HepG2 (cell line): ENCODE results near the gene PEAR1. TPM values are rescaled to one million over a fixed set of nuclear protein-coding genes. Genes with fewer than 3 reads are reported as not detected.
A peak's percentile ranks its signal among the peaks of the same experiment; 100 is the strongest.

Experiments
- ATAC-seq: fragments of 200-7000 bp; cut with Tn5 transposase; 3 replicates; pipeline ENCODE4 v1.9.1; 2020; ENCODE audit warnings: mild to moderate bottlenecking, moderate library complexity
- BruUV-seq: library from RNA; stranded (reverse); fragments of 400-500 nt; replicated peaks from 2 replicates; lab custom pipeline; 2021; lab: Mats Ljungman, UMichigan
- CTCF ChIA-PET: fragments of 300-600 bp; formaldehyde crosslinking; extraction: SDS; loops from one replicate; lab custom pipeline; 2021; ENCODE audit warnings: low total read pairs, inconsistent platforms, low intra/inter-chr PET ratio; lab: Yijun Ruan, JAX
- POLR2A ChIA-PET: fragments of 350-600 bp; sonication (Branson Sonifier 250); formaldehyde crosslinking; loops from one replicate; lab custom pipeline; 2020; ENCODE audit warnings: antibody characterized with exemption, inconsistent platforms; lab: Yijun Ruan, JAX
- DNase-seq: peaks from one replicate; pipeline ENCODE4 v3.0.0-alpha.2; 2015; ENCODE audit warnings: low spot score
- FAIRE-seq: peaks from 3 replicates; lab custom pipeline; 2011; peaks lifted over from hg19 to GRCh38; lab: Jason Lieb, UNC
- H2AFZ ChIP-seq: one replicate; pipeline ENCODE4 v1.6.1; 2011; ENCODE audit warnings: low read length, inconsistent platforms
- H3K27ac ChIP-seq: fragments of 300-600 bp; 3 replicates; pipeline ENCODE4 v1.8.0; 2011; ENCODE audit warnings: mixed run types, mild to moderate bottlenecking, mixed read lengths, low read length, inconsistent platforms; ENCODE audit not compliant: insufficient read depth; ENCODE audit errors: extremely low read length
- H3K27me3 ChIP-seq, 2 experiments: fragments of 200-600 bp in 1 of 2; 2 replicates in 1 of 2; 3 replicates in 1 of 2; pipeline versions ENCODE4 v1.6.0 to v1.8.0; 2011; ENCODE audit warnings: low read length in 2 of 2, mild to moderate bottlenecking in 2 of 2, moderate library complexity in 2 of 2, inconsistent platforms in 1 of 2; ENCODE audit not compliant: insufficient read depth in 2 of 2, control insufficient read depth in 1 of 2
- H3K36me3 ChIP-seq, 2 experiments: fragments of 200-600 bp in 1 of 2; replicated peaks in 1 of 2; 2 replicates in 1 of 2; 3 replicates in 1 of 2; pipeline versions ENCODE4 v1.5.1 to v1.8.0; 2011; ENCODE audit warnings: low read length in 2 of 2, inconsistent platforms in 1 of 2; ENCODE audit not compliant: insufficient read depth in 2 of 2, control insufficient read depth in 1 of 2
- H3K4me1 ChIP-seq: 2 replicates; pipeline ENCODE4 v1.5.1; 2012; ENCODE audit warnings: low read length, inconsistent platforms; ENCODE audit not compliant: insufficient read depth
- H3K4me2 ChIP-seq: 2 replicates; pipeline ENCODE4 v1.6.0; 2011; ENCODE audit warnings: low read depth, low read length, inconsistent platforms
- H3K4me3 ChIP-seq, 3 experiments: fragments of 200-600 bp in 1 of 3; sonication (generic), shearing (Covaris generic) in 1 of 3; replicated peaks in 1 of 3; 2 replicates each; pipeline ENCODE4 v1.5.1; 2011 to 2016; ENCODE audit warnings: low read length in 3 of 3, inconsistent platforms in 2 of 3, low read depth in 2 of 3, mild to moderate bottlenecking in 2 of 3, control low read depth in 1 of 3, mixed read lengths in 1 of 3; ENCODE audit not compliant: insufficient read depth in 1 of 3
- H3K79me2 ChIP-seq: one replicate; pipeline ENCODE4 v1.6.1; 2011; ENCODE audit warnings: low read length, inconsistent platforms; ENCODE audit not compliant: insufficient read depth
- H3K9ac ChIP-seq: 2 replicates; pipeline ENCODE4 v1.6.0; 2011; ENCODE audit warnings: mild to moderate bottlenecking, low read depth, low read length, inconsistent platforms; ENCODE audit not compliant: insufficient read depth
- H3K9me3 ChIP-seq: 2 replicates; pipeline ENCODE4 v1.5.1; 2012; ENCODE audit warnings: mild to moderate bottlenecking, low read length
- H4K20me1 ChIP-seq: 2 replicates; pipeline ENCODE4 v1.6.0; 2011; ENCODE audit warnings: inconsistent platforms, mild to moderate bottlenecking, low read length, moderate library complexity; ENCODE audit not compliant: insufficient read depth
- FOXA3 ChIP-seq: IDR thresholded peaks from 2 replicates; pipeline ENCODE4 v1.6.1; 2016; ENCODE audit warnings: missing genetic modification reagents, missing compliant biosample characterization
- HMG20A ChIP-seq: IDR thresholded peaks from 2 replicates; pipeline ENCODE4 v1.6.1; 2016; ENCODE audit warnings: borderline replicate concordance
- HOXA9 ChIP-seq: sonication (generic); formaldehyde crosslinking; IDR thresholded peaks from 2 replicates; pipeline ENCODE4 v1.8.1; 2022; ENCODE audit warnings: missing genetic modification reagents, mild to moderate bottlenecking, moderate library complexity, borderline replicate concordance
- MAZ ChIP-seq, 2 experiments: sonication (generic) in 1 of 2; formaldehyde crosslinking in 1 of 2; IDR thresholded peaks; 2 replicates each; pipeline versions ENCODE4 v1.5.0 to v1.6.1; 2012 to 2020; ENCODE audit warnings: low read depth in 2 of 2, mild to moderate bottlenecking in 2 of 2, borderline replicate concordance in 1 of 2, improper control_type of control experiment in 1 of 2, low read length in 1 of 2, missing genetic modification reagents in 1 of 2, moderate library complexity in 1 of 2
- PBX3 ChIP-seq: sonication (generic); formaldehyde crosslinking; IDR thresholded peaks from 2 replicates; pipeline ENCODE4 v1.8.1; 2023; ENCODE audit warnings: missing genetic modification reagents, inconsistent platforms, borderline replicate concordance
- RBM22 ChIP-seq: fragments of 200-400 bp; formaldehyde crosslinking; optimal IDR thresholded peaks from 2 replicates; pipeline ENCODE3; 2017; ENCODE audit warnings: mild to moderate bottlenecking, low read length, moderate library complexity
- SOX6 ChIP-seq, 2 experiments: fragments of 450-650 bp in 1 of 2; sonication (generic) in 1 of 2; formaldehyde crosslinking in 1 of 2; IDR thresholded peaks; 2 replicates each; pipeline versions ENCODE4 v1.4.0 to v1.6.1; 2017 to 2020; ENCODE audit warnings: antibody characterized with exemption in 1 of 2, mild to moderate bottlenecking in 1 of 2, missing genetic modification reagents in 1 of 2
- SRF ChIP-seq: IDR thresholded peaks from 2 replicates; pipeline ENCODE4 v1.6.1; 2011; ENCODE audit warnings: mild to moderate bottlenecking, low read depth, low read length, moderate library complexity
- THAP11 ChIP-seq: IDR thresholded peaks from 2 replicates; pipeline ENCODE4 v1.6.1; 2016; ENCODE audit warnings: missing biosample characterization, missing genetic modification reagents
- ZNF12 ChIP-seq: sonication (generic); formaldehyde crosslinking; IDR thresholded peaks from 2 replicates; pipeline ENCODE4 v1.5.0; 2020; ENCODE audit warnings: missing genetic modification reagents
- ZNF441 ChIP-seq: sonication (generic); formaldehyde crosslinking; IDR thresholded peaks from 2 replicates; pipeline ENCODE4 v1.7.0; 2021; ENCODE audit warnings: missing genetic modification reagents, borderline replicate concordance
- ZNF850 ChIP-seq: sonication (generic); formaldehyde crosslinking; conservative IDR thresholded peaks from 2 replicates; pipeline ENCODE4 v1.9.0; 2021; ENCODE audit warnings: mild to moderate bottlenecking, missing genetic modification reagents
- ZSCAN29 ChIP-seq: sonication (generic); formaldehyde crosslinking; conservative IDR thresholded peaks from 2 replicates; pipeline ENCODE4 v1.4.0; 2020; ENCODE audit warnings: mild to moderate bottlenecking, missing genetic modification reagents
- WGBS: methylation state at CpG from one replicate; pipeline ENCODE4 v1.1.6; 2017; ENCODE audit warnings: low lambda C conversion rate; 5-methylcytosine and 5-hydroxymethylcytosine counted together
- in situ Hi-C: cut with HindIII; loops from 2 replicates; pipeline ENCODE4 v1.10.0; 2017; ENCODE audit warnings: low pct_unique_long_range_greater_than_20kb; ENCODE audit not compliant: extremely low pct_ligation_motif_present
- intact Hi-C: fragments of 100-400 bp; cut with micrococcal nuclease; formaldehyde crosslinking; loops from one replicate; pipeline ENCODE4 v1.10.0; 2022; ENCODE audit not compliant: unreplicated experiment
- polyA plus RNA-seq, 8 experiments: library from polyadenylated mRNA; depleted of rRNA in 3 of 8; stranded (reverse) in 7 of 8; unstranded in 1 of 8; fragments of >200 nt; fragmentation: Illumina TruSeq in 4 of 8; extraction: Trizol in 4 of 8; gene quantifications; 2 replicates each; pipeline versions ENCODE4 v1.2.1 to v1.2.3, GENCODE V29; 2011 to 2016; ENCODE audit warnings: low read depth in 4 of 8, missing spikeins in 1 of 8, mixed read lengths in 1 of 8; ENCODE audit not compliant: insufficient read depth in 1 of 8
- total RNA-seq, 5 experiments: library from RNA; depleted of rRNA; stranded (reverse); fragments of >200 nt; fragmentation: Illumina TruSeq; extraction: Trizol; gene quantifications; 2 replicates each; pipeline ENCODE4 v1.2.3, GENCODE V29; 2016; ENCODE audit warnings: low read depth in 1 of 5

The PEAR1 gene
- total and polyA plus RNA-seq, 2 of the 13 experiments (the other 11 are each of a cell fraction or from before 2014, with no cell fraction given), result 0.27 to 0.41 TPM

DNA sequence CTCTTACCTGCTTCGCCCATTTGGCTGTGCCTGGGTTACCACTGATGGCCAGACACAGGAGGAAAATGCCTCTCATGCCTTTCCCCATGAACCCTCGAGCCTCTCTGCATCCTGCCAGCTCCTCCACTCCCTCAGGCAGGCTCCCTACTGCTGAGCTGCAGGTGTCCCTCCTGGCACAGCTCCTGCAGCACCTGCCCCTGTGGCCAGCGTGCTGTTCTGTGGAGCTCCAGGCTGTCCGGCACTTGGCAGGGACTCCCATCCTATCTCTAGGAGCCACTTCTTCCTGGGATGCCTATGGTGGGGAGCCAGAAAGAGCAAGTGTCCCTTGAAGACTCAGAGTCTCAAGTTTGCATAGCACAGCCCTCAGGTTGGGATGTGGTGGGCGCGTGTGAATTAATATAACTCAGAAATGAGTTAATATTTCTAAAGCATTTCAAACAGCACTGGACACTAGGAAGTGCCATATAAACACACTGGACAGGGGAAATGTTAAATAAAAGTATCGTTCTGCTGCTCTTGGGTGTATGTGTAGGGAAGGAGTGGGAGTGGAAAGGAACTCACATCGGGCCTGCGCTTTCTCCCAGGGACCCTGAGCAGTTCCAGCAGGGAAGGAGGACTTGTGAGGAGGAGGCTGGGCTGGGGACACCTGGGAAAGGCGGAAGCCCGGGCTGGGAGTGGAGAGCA is 29.6 kb downstream of the PEAR1 start:
- no peak overlapping the region for H3K4me3 ChIP-seq
- no peak for FAIRE-seq

More for the DNA sequence above, 29.6 kb downstream of the PEAR1 start:
- POLR2A ChIA-PET, result no interaction called here
- peaks cover 26 to 81% of the 10 kb centered on the region in 2 experiments for H3K27me3 ChIP-seq
- intact Hi-C loops (no loop called here), in situ Hi-C loops (loop anchor here (10.0 kb wide), 1 partner anchor 228 kb away; no protein-coding TSS in a partner anchor)
- ATAC-seq (no peak), DNase-seq (no peak)
- H3K9ac ChIP-seq, result no peak overlapping the region
- WGBS, result 8% methylated on average over 10 of the region's 11 CpGs
- H3K27ac ChIP-seq, result no peak overlapping the region
- no peak overlapping the region for H2AFZ ChIP-seq
- no peaks in the 10 kb centered on the region for H3K36me3 ChIP-seq
- no peaks in the 10 kb centered on the region for H3K79me2 ChIP-seq
- H3K9me3 ChIP-seq, result no peaks in the 10 kb centered on the region
- 0 out of 2 replicates have a peak, but pooled peaks cover 4% of the 10 kb centered on the region for H4K20me1 ChIP-seq
- no TSS peak for BruUV-seq
- peaks cover 16% of the 10 kb centered on the region; the same call in 1 of the 2 replicates for H3K4me1 ChIP-seq
- TF ChIP-seq MAZ (IDR thresholded peaks at IDR 0.05; ENCODE audit: borderline replicate concordance, low read depth, low read length), result no peak
- no peak for TF ChIP-seq MAZ (CRISPR knock-in tag; IDR thresholded peaks at IDR 0.05; ENCODE audit: low read depth)
- no peak for TF ChIP-seq ZNF850 (CRISPR knock-in tag)
- TF ChIP-seq SOX6 (IDR thresholded peaks at IDR 0.05), result no peak
- no peak for TF ChIP-seq SOX6 (CRISPR knock-in tag; IDR thresholded peaks at IDR 0.05)
- no peak for TF ChIP-seq ZSCAN29 (CRISPR knock-in tag)
- no peak for TF ChIP-seq SRF
- TF ChIP-seq ZNF12, result no peak
- TF ChIP-seq PBX3 (CRISPR knock-in tag), result no peak
- no peak for TF ChIP-seq THAP11 (CRISPR knock-in tag)
- no peak for TF ChIP-seq ZNF441 (CRISPR knock-in tag)
- TF ChIP-seq HOXA9 (CRISPR knock-in tag), result no peak
- no peak for TF ChIP-seq HMG20A (CRISPR knock-in tag)
- no peak for TF ChIP-seq FOXA3
- TF ChIP-seq RBM22, result no peak
- H3K4me2 ChIP-seq, result peak overlapping the region; percentile 39; the same call in 1 of the 2 replicates
- CTCF ChIA-PET, result no interaction called here
